Putamen (tissue), 1 donor: ENCODE measurements around the gene CLEC2B.

ENCODE experiments used
- DNase-seq: peaks from one replicate; pipeline ENCODE4 v3.0.0-alpha.2; 2016; ENCODE audit warnings: low spot score

The CLEC2B gene

DNA sequence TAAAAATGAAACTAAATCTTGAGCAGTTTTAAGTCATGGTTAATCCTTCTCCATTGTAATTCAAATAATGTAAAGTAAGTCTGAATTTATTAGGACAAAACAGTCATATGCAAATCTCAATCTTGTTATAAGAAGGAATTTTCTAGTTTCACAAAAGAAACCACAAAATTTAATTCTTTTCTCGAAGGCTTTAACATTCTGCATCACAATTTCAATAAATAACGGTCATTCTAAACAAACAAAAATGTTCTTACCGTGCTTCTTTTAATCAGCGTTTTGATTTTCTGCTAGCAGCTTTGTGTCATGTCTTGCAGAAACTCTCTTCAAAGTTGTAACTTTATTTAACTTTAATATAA lies 225 bp downstream of the CLEC2B start:
- DNase-seq: no peak

DNA sequence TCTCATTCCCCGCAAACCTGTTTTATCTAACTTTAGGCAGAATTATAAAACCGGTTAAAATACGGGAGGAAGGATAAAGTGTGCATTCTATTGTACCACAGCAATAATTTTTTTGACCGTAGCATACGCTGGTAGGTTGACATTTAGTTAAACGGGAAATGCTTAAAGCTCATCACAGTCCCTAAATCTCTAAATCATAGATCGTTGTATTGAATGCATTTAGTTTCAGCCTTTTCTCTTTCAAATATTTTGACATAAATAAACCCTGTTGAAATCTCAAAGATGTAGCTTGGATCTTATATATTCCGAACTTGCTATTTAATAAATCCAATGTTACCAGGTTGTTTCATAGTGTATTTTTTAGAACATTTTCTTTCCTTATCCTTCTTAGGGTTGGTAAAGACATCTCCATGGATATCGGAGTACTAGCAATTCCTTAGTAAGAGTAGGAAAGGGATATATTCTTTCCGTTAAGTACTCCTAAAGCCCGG lies 798 bp downstream of the CLEC2B start:
- DNase-seq: no peak

DNA sequence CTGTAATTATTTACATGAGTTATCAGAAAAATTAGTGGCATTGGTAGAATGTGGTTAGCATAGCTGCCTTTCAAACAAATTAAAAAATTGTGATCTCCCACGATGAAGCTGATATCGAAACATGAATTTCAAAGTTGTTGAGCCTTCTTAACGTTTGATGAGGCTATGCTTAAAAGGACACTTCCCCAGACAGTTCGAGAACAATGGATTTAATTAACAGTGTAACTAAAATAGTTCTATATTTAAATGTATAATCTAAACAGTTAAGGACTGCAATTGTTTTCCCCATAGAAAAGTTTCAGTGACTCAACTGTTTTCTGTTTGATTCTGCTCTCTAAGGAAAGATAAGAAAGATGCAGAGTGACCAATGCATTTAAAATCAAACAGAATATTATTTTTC lies 1.6 kb downstream of the CLEC2B start:
- no peak for DNase-seq

DNA sequence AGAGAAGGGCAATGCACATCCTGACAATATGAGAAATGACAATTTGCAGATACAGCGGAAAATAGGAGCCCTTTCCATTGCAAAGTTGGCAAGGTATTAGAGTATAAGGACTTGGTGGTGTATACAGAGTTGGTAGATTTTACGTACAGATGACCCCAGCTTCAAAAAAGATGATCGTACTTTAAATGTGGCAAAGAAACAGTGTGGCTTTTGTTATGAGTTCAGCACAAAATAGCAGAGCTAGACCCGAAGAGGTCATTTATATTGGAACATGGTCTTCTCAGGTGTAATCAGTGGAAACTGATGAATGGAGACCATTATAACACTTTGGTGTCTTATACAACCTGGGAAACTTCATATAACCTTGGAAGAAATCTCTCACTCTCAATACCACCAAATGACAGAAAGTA lies 2.3 kb downstream of the CLEC2B start:
- no peak for DNase-seq

DNA sequence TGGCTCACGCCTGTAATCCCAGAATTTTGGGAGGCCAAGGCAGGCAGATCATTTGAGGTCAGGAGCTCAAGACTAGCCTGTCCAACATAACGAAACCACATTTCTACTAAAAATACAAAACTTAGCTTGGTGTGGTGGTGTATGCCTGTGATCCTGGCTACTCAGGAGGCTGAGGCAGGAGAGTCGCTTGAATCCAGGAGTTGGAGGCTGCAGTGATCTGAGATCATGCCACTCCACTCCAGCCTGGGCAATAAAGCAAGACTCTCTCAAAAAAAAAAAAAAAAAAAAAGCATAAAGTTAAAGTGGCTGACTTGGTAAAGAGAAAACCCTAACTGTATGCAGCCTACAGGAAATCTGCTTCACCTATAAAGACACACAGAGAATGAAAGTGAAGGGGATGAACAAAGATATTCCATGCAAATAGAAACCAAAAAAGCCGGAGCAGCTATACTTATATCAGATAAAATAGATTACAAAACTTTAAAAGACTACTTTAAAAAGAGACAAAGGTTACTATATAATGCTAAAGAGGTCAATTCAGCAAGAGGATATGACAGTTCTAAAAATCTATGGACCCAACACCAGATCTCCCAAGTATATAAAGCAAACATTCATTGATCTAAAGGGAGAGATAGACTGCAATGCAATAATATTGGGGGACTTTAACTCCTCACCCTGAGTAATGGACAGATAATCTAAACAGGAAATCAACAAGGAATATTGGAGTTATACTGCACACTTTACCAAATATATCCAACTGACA lies 4.1 kb downstream of the CLEC2B start:
- DNase-seq: no peak

DNA sequence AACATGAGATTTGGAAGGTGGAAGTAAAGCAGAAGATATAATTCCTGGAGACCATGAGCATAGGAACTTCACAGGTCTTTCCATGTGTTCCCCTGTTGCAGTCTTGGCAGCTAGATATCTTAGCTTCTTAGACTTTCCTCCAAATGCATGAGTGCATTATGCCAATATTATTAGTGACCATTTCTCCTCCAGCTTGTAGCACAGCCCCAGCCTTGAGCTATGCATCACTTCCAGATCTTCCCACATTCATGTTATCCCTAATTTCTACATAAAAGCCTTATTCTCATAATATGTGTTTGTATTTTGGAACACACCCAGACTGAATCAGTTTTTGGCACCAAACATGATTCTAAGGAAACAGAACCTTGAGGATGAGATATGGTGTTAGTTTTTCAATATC lies 11.0 kb downstream of the CLEC2B start:
- no peak for DNase-seq

DNA sequence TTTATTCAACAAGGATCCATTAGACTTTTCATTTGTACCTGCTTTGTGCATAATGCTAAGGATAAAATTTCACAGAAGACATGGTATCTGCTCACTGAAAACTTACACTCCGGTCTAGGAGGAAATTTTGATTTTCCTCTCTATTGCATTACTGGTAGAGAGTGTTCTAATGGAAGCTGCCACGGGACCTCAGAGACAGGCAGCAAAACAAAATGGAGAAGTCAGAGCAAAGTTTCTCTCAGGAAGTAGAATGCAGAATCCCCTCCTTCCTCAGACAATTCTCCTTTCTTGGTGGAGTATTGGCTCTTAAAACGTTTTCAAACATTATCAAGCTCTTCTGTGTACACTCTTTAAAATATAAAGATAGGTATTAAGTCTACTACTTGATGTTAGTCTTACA lies 12.3 kb downstream of the CLEC2B start:
- no peak for DNase-seq

DNA sequence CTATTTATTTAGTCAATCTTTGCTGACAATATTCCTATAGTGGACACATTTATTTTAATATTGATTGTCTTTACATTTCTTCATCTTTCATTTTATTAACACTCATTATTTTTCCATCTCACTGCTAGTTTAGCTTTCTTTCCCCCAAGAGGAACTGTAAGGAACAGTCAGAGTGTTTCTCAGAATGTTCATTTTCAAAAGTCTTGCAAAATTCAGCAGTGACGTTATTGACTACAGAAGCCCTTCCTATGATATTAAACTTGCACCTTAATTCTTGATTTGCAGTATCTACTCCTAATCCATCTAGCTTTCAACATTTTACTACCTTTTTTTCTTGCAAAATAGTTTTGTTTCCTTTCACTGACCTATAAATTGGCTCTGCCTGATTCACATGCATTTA lies 13.0 kb downstream of the CLEC2B start:
- DNase-seq: no peak

DNA sequence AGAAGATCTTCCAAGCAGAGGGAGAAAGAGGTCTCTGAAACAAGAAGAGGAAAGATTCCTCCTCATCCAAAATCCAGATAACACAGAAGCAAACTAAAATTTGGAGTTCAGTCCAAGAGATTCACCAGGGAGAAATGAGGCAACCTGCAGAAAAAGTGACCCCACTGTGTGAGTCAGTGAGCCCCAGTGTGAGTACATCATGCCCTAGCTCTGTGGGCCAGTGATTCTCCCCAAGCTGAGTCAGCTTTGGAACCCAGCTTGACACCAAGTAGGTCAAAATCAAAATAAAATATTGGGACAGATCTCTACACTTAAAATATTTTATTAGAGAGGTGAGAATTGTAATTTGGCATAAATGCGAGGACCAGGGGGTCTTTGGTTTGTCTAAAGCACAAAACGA lies 17.2 kb downstream of the CLEC2B start:
- no peak for DNase-seq

DNA sequence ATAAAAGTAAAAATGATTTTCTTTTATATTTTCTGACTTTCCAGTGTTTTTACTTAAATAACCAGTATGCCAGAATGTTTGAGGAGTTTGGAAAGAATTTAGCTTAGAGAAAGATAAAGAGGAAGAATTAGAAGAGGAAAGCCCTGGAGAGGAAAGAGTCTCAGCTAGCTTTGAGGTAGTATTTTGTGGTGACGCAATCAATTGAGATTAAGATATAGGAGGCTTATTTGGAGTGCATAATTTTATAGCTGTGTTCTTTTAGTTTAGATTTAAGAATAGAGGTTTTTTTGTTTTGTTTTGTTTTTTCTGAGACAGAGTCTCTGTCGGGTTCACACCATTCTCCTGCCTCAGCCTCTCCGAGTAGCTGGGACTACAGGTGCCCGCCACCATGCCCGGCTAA lies 18.1 kb downstream of the CLEC2B start:
- no peak for DNase-seq

DNA sequence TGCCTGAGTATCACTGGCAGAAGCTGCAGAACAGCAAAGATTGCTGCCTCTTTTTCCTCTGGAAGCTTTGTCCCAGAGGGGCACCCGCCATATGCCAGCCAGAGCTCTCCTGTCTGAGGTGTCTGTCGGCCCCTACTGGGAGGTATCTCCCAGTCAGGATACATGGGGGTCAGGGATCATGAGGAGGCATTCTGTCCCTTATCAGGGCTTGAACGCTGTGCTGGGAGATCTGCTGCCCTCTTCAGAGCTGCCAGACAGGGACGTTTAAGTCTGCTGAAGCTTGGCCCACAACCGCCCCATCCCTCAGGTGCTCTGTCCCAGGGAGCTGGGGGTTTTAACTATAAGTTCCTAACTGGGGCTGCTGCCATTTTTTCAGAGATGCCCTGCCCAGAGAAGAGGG lies 20.3 kb downstream of the CLEC2B start:
- no peak for DNase-seq

DNA sequence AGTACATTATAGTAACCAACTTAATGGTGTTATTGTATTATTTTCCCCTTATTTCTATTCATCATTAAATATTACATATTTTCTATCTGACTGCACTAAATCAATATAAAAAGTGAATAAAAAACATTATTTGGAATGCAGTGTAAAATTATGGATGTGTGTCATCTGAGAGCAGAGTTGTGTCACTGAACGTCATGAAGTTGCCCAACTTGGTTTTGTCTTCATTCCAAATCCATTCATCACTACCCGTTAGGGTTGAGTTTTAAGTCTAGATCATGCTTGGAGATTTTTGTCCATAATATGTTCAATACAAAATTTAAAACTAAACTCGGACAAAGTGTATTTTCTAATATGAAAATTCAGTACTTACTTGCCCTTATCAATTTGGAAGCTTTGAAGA lies 25.7 kb downstream of the CLEC2B start:
- DNase-seq: no peak

DNA sequence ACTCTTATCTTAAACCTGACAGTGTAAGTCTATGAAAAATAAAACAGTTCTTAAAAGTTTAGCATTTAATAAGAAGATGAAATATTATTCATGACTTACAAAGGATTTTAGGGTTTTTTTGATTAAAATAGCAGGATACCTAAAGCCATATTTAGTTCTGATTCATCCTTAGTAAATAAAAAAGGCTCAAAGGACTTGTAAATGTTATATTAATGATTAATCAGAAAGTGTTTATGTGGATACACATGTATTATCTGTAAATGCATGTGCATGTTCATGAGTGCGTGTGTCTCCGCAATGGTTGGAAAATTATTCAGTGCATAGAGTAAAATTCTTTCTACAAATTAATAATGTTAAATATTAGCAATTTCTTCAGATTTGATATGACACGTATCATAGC lies 37.4 kb downstream of the CLEC2B start:
- DNase-seq: no peak

DNA sequence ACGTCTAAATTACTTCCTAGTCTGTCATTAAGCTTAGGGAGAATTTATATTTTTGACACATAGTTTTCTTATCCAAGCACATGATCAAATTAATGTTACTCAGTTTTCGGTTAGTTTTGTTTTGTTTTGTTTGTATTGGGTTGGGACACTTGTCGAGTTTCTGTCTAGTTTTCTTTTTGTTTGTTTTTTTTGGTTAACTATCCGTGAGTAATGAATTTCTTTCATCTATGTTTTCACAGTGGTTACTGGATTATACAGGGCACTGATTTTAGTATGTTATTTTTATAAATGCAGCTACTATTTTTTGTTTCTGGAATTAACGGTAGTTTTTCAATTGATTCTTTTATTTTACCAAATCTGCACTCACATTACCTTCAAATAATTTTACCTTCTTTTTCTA lies 39.2 kb downstream of the CLEC2B start:
- DNase-seq: no peak

DNA sequence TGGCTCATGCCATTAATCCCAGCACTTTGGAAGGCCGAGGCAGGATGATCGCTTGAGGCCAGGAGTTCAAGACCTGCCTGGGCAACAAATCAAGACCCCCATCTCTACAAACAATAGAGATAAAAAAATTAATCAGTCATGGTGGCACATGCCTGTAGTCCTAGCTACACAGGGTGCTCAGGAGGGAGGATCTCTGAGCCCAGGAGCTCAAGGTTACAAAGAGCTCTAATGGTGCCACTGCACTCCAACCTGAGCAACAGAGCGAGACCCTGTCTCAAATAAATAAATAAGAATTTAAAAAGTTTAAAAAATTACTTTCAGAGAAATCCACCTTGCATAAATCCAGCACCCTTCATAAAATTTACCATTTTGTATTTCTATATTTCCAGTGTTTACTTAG lies 39.7 kb downstream of the CLEC2B start:
- DNase-seq: no peak

DNA sequence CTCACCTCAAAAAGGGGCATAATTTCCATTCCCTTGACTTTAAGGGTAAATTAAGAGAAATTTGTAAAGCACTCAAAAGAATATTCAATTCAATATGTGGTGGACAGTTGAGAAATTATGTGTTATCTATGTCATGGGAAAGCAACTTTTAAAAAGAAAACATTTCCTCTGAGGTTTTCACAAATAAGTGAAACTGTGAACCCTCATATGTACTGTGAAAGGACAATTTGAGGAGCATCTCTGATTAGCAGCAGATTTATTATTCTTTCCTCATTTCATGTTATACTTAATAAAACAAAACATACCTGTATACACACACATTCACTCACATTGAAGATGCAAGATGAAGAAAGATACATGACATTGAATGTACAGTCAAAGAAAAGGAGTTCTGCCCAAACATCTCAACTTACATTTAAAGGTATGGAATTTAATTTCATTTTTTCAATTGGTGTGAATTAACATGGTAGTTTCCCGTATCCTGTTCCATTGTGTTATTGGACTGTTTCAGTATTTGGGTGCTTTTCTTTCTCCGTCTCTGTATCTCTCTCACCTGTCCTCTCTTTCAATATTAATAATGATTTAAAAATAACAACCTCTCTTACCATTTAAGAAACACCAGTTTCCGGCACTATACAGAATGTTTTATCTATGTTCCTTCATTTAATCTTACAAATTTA lies 41.8 kb downstream of the CLEC2B start, which contains the start of gene KLRF1:
TSS of gene KLRF1 (plus strand) at position 273 of the 680 bp plus-strand sequence. CDS start at position 337, 64 bp downstream.
- DNase-seq: no peak

DNA sequence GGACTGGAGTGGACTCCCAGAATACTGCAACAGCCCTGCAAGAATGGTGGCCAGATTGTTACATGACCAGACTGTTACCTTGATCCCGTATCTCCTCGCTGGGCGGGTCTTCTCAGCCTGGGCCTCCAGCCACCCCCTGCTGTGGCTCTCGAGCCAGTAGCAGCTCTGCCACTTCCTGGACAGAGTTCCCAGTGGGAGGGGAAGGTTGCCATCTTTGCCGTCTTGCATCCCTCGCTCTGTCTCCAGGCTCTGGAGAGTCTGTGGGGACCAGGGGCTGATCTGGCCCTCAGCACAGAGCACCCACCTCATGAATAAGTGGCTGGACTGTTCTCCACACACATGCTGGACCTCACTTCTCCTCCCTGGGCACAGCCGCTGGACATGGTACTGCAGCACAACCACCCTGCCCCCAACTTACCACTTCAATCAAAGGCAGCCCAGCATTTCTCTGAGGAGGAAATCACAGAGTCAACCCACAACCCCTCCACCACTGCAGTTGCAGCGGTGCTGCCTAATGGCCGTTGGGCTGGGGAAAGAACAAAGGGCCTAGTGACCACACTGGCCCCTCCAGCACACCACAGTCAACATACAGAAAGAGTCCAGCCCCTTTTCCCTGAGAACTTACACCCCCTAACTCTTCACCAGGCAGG lies 48.7 kb downstream of the CLEC2B start:
- DNase-seq: no peak

DNA sequence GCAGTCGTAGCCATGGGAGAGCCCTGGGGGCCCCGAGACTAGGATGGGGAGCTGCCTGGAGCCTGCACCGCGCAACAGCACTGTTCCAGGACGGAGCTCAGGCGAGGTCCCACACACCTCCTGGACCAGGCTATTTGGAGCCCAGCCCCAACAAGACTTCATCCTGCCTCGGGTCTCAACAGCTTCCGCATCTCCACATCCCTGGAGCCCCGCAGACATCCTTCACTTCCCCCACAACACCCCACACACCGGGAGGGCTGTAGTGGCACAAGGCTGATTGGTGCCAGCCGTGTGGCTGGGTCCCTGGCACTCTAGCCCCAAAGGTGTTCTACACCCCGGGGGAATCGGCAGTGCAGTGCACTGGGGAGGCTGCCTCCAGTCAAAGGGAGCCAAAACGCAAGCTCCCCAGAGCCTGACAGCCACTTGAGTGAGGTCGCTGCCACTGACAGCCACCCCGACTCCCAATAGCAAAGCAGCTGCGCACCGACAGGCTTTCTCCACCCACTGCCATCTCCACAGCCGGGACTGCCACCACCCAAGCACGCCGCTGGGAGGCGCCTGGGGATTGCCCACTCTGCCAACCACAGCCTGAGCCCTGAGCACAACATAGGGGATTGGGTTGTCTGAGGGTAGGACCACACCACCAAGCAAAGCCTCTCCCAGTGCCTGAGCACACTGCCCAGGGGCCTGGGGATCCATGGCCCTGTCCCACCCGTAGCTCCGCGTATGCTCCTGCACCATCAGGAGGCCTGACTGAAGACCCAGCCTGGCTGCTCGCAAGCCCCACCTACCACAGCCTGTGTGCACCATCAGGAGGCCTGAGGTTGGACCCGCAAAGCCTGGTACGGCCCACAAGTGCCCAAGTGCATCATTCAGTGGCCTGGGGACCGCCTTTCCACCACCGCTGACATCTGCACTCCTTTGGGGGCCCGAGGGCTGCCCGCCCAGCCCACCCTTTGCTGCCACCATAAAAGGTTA lies 55.0 kb downstream of the CLEC2B start:
- peak; percentile 26 for DNase-seq

DNA sequence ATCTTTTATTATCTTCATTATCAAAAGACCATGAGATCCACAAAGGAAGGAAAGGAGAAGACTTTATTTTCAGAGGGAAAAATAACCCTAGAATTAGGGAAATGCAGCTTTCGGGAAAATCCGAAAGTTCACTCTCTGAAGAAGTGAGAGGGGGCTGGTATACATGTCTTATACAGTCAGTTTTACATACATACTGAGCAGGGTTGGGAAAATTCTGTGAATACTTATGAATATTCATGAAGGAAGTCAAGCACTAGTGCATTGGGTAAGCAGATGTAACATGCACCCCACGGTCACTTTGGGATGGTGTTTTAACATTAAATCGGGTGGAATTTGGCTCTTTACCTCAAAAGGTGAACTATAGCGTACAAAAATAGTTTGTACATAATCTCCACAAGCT lies 57.5 kb downstream of the CLEC2B start:
- DNase-seq: no peak

DNA sequence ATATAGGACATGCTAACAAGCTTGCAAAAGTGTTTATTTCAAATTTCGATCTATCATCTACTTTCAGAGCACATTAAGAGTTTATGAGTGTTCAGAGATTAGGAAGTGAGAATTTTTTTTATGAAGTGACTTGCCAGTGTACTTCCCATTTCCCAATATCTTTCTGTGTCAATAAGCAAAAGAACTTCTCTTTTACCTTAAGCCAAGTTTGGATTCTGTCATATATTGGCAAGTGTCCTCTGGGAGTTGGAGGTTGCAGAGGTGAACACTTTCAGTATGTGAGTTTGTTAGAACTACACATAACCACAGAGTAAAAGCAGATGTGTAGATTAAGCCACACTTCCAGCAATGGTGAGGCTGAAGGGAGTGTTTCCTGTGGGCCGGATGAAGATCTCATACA lies 58.5 kb downstream of the CLEC2B start:
- no peak for DNase-seq

DNA sequence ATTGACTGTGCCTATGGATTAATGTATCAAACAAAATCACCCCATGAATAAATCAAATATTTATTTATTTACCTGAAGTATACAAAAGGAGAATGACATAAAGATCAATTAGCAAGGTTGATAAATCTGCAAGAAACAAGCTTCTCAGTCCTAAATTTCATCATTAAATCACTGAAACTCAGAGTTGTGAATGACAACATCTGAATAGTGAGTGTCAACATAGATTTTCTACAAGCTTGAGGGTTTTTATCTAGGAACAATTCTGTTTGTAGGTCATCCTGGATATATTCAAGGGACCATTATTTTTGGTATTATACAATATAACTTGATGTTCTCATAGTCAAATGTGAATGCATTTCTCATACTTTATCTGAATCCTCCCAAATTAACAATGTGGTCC lies 59.3 kb downstream of the CLEC2B start:
- no peak for DNase-seq

DNA sequence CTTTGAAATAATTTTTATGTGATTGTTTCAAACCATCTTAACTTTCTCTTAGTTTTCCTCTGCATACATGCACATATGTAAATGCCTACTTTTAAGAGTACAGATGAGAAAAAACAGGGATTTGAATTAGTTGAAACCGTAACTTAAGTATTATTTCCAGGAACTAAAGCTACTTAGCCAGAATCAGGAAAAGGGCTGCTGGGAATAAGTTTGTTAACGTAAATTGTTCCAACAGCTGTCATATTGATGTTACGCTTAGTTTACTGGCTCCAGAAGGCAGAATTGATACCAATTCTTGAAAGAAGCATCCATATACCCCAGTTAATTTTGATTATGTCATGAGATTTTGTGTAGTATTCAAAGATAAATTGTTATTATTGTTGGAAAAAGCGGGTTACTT lies 59.8 kb downstream of the CLEC2B start:
- DNase-seq: no peak
